SK-N-MC (cell line): ENCODE results near the gene XIRP1.

Experiments used
- DNase-seq: peaks from one replicate; pipeline ENCODE4 v3.0.0-alpha.2; 2011; ENCODE audit warnings: low read depth, low spot score
- H3K27ac ChIP-seq: fragments of 200-600 bp; sonication (generic); 2 replicates; pipeline ENCODE4 v1.5.1; 2016; ENCODE audit warnings: mixed run types
- H3K36me3 ChIP-seq: fragments of 200-600 bp; sonication (generic); 2 replicates; pipeline ENCODE4 v1.6.1; 2017; ENCODE audit warnings: antibody characterized with exemption, low read length, mixed read lengths; ENCODE audit not compliant: insufficient read depth
- H3K4me3 ChIP-seq: fragments of 200-600 bp; sonication (generic); 2 replicates; pipeline ENCODE4 v1.5.1; 2016
- H3K9ac ChIP-seq: fragments of 200-600 bp; sonication (generic); 2 replicates; pipeline ENCODE4 v1.8.0; 2017; ENCODE audit warnings: mixed run types, mixed read lengths; ENCODE audit not compliant: insufficient read length
- H3K9me3 ChIP-seq: fragments of 200-600 bp; sonication (generic); 2 replicates; pipeline ENCODE4 v1.6.1; 2017; ENCODE audit warnings: low read depth, mild to moderate bottlenecking, antibody characterized with exemption, low read length, moderate library complexity, mixed read lengths
- EZH2 ChIP-seq: fragments of 200-600 bp; sonication (generic); IDR thresholded peaks from one replicate; pipeline ENCODE4 v1.6.1; 2017; ENCODE audit warnings: antibody characterized with exemption
- FOXP2 ChIP-seq: optimal IDR thresholded peaks from 2 replicates; pipeline ENCODE3; 2011; ENCODE audit warnings: mild to moderate bottlenecking, moderate library complexity; ENCODE audit not compliant: insufficient read depth; ENCODE audit errors: extremely low read length, control extremely low read depth
- POLR2AphosphoS5 ChIP-seq: IDR thresholded peaks from 2 replicates; pipeline ENCODE4 v1.6.1; 2012; ENCODE audit warnings: mild to moderate bottlenecking, low read depth, low read length, borderline replicate concordance

The XIRP1 gene

GRCh38 chr3:39189150-39189958 lies 3.0 kb downstream of the XIRP1 start:
- no peak for DNase-seq

GRCh38 chr3:39188271-39189149 lies 3.9 kb downstream of the XIRP1 start:
- Histone ChIP-seq H3K27ac (no peak overlapping the region), H3K4me3 (no peak overlapping the region), H3K9ac (no peak overlapping the region), H3K9me3 (no peaks in the 10 kb centered on the region), H3K36me3 (no peaks in the 10 kb centered on the region)
- no peak for DNase-seq
- TF ChIP-seq EZH2 (no peak), FOXP2 (no peak), POLR2AphosphoS5 (no peak)

More at GRCh38 chr3:39189150-39189958, 3.0 kb downstream of the XIRP1 start:
- no peak overlapping the region for H3K4me3 ChIP-seq
- no peak overlapping the region for H3K27ac ChIP-seq
- H3K9me3 ChIP-seq: no peaks in the 10 kb centered on the region
- TF ChIP-seq FOXP2 (no peak), EZH2 (no peak), POLR2AphosphoS5 (no peak)
- H3K9ac ChIP-seq: no peak overlapping the region
- H3K36me3 ChIP-seq: no peaks in the 10 kb centered on the region

- no peak overlapping the region for H3K9ac ChIP-seq
- no peaks in the 10 kb centered on the region for H3K9me3 ChIP-seq
- H3K4me3 ChIP-seq: no peak overlapping the region
- H3K36me3 ChIP-seq: no peaks in the 10 kb centered on the region
- no peak for DNase-seq
- no peak overlapping the region for H3K27ac ChIP-seq
- TF ChIP-seq POLR2AphosphoS5 (no peak), EZH2 (no peak), FOXP2 (no peak)
Measured at GRCh38 chr3:39187372-39188155, 4.8 kb downstream of the XIRP1 start.

DNA sequence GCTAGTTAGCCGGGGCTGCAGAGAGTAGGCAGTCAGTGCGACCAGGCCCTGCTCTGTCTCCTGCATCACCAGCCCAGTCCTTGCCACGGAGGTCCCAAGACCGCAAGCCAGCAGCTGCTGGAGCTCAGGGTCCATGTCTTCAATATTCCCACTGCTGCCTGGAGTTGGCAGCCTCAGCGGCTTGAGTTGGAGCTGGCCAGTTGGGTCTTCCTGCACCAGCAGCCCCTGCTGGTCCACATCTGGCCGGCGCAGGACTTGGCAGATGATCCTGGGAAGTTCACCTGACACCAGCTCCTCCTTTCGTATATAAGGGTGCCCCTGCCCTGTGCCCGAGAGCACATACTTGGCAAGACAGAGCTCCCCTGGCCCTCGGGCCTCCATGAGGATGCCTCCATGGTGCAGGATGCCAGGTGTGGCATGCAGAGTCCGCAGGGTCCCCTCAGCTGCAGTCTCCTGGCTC lies 5.7 kb downstream of the XIRP1 start:
- no peak for DNase-seq
- Histone ChIP-seq H3K27ac (no peak overlapping the region), H3K36me3 (no peaks in the 10 kb centered on the region), H3K9ac (no peak overlapping the region), H3K9me3 (no peaks in the 10 kb centered on the region), H3K4me3 (no peak overlapping the region)
- TF ChIP-seq POLR2AphosphoS5: no peak
- no peak for TF ChIP-seq FOXP2
- no peak for TF ChIP-seq EZH2

DNA sequence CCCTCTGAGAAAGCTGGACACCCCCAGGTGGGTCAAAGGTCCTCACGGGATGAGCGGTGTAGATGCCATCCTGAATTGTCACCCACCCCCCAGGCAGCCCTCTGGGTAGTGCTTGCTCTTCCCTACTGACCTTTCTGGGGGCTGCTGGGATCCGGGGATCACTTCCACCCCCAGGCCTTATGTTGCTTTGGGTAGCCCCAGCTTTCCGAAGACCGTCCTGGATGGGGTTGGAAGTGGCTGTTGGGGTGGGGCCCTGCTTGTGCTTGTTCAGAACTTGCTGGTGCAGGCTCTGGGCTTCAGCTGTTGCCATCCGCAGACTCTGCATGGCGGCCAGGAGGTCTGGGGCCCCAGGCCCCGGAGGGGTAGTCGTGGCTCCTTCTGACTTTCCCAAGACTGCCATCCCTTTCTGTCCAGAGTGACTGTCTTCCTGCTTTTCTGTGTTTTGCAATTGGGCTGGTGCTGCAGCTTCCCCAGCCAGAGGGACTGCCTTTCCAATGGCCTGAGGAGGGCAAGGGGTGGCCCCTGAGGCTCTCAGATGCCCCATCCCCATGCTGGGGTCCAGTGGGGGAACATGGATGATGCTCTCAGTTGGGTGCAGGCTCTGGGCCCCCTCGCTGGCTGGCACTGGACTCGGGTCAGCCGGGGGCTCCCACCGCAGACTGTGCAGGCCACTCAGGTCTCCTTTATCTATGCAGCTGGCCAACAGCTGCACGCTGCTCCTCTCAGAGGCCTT lies 6.3 kb downstream of the XIRP1 start:
- H3K9ac ChIP-seq: no peak overlapping the region

GRCh38 chr3:39185326-39185958 lies 7.0 kb downstream of the XIRP1 start:
- no peak overlapping the region for H3K9ac ChIP-seq
- H3K9me3 ChIP-seq: no peaks in the 10 kb centered on the region
- H3K4me3 ChIP-seq: no peak overlapping the region
- TF ChIP-seq POLR2AphosphoS5 (no peak), FOXP2 (no peak), EZH2 (no peak)
- DNase-seq: no peak
- no peaks in the 10 kb centered on the region for H3K36me3 ChIP-seq
- H3K27ac ChIP-seq: no peak overlapping the region

More for the DNA sequence above, 6.3 kb downstream of the XIRP1 start:
- H3K9me3 ChIP-seq: no peaks in the 10 kb centered on the region
- no peak for TF ChIP-seq FOXP2
- TF ChIP-seq POLR2AphosphoS5: no peak
- TF ChIP-seq EZH2: no peak
- H3K36me3 ChIP-seq: no peaks in the 10 kb centered on the region
- H3K27ac ChIP-seq: no peak overlapping the region
- H3K4me3 ChIP-seq: no peak overlapping the region
- no peak for DNase-seq

GRCh38 chr3:39184968-39185285 lies 7.5 kb downstream of the XIRP1 start:
- no peaks in the 10 kb centered on the region for H3K36me3 ChIP-seq
- no peak for DNase-seq
- H3K27ac ChIP-seq: no peak overlapping the region
- TF ChIP-seq POLR2AphosphoS5 (no peak), EZH2 (no peak), FOXP2 (no peak)
- H3K4me3 ChIP-seq: no peak overlapping the region
- no peaks in the 10 kb centered on the region for H3K9me3 ChIP-seq
- H3K9ac ChIP-seq: no peak overlapping the region
